GM19099 (cell line): ENCODE data around the gene MYL3.

Source experiments
- POLR2A ChIP-seq: IDR thresholded peaks from 3 replicates; pipeline ENCODE4 v1.6.1; 2011; ENCODE audit warnings: low read depth; ENCODE audit not compliant: insufficient read length; ENCODE audit errors: extremely low read depth

The MYL3 gene

DNA sequence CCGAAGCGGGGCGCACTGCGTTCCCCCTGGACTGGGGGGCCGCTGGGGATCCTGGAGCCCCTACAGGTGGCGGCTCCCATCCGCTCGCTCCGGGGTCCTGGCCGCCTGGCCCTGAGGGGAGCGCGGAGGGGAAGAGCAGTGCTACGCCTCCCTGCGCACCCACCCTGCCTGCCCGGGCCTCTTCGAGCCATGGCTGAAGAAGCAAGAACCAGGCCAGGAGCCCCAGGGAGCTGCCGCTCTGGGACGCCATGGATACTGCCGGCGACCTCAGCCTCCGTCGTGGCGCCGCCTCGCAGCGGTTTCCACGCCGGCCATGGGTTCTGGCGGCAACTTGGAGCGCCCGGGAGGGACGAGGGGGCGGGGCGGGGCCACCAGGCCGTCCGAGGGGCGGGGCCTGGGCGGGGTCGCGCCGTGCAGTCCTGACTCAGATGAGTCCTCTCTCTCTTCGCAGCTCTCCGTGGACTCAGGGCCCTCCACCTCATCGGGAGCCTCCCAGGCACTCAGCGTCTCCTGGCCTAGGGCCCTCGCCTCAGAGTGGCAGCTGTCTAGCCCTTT lies 50.9 kb downstream of the MYL3 start:
- no peak for TF ChIP-seq POLR2A

GRCh38 chr3:46811615-46812236 lies 51.5 kb downstream of the MYL3 start:
- no peak for TF ChIP-seq POLR2A
